DMS53 (cell line): Measurements from ENCODE around the gene KMT5B.
A peak's percentile ranks its signal among the peaks of the same experiment; 100 is the strongest.
"Not testable (repeated sequence)": the region's sequence is repeated elsewhere in the genome, so short reads cannot be mapped to it uniquely, and the experiment has no call there.

ENCODE experiments used
- DNase-seq: peaks from one replicate; lab custom pipeline; 2025; lab: John Stamatoyannopoulos, UW

The KMT5B gene

GRCh38 chr11:68213135-68213515 lies at the start of gene KMT5B:
Gene KMT5B, minus strand, starts transcription at chr11:68213296. Its CDS starts 23,220 bp downstream, at chr11:68190076.
- no peak for DNase-seq

GRCh38 chr11:68262544-68262827 lies 49.4 kb upstream of the KMT5B start:
- DNase-seq, result no peak

DNA sequence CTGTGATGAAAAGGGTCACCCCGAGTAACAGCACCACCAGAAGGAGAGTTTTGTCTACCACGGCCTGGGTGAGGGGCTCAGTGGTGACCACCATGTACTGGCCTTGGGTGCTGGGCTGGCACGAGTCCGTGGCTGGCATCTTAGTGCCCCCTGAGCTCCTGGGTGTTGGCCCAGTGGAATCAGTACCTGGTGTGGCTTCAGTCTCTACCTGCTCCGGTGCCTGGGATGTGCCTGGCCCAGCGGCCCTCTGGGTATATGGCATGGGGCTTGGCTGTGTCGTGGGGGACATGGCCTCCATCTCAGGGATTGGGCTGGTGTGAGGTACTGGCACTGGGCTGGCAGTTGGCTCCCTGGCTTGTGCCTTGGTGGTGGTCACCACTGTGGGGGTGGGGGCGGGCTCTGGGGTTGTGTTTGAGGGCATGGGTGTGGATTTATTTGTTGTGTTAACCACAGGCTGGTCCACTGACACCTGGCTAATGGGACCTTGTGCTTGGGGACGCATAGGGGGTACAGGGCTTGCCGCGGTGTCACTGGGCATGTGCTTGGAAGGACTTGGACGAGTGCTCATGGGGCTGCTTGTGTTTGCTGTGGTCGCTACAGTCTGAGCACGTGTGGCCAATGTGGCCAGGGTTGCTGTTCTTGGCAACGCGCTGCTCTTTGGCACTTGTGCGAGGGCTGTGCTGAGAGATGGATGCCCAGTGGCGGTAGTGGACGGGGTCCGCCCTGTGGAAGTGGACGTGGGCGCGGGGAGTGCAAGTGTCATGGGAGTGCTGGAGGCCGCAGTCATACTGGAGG lies 48.9 kb upstream of the KMT5B start:
- no peak for DNase-seq

GRCh38 chr11:68261006-68261405 lies 47.9 kb upstream of the KMT5B start:
- no peak for DNase-seq

GRCh38 chr11:68260484-68260883 lies 47.4 kb upstream of the KMT5B start:
- DNase-seq, result no peak

- no peak for DNase-seq
Measured at GRCh38 chr11:68259122-68259959, 46.2 kb upstream of the KMT5B start.

GRCh38 chr11:68258363-68258765 lies 45.3 kb upstream of the KMT5B start:
- no peak for DNase-seq

DNA sequence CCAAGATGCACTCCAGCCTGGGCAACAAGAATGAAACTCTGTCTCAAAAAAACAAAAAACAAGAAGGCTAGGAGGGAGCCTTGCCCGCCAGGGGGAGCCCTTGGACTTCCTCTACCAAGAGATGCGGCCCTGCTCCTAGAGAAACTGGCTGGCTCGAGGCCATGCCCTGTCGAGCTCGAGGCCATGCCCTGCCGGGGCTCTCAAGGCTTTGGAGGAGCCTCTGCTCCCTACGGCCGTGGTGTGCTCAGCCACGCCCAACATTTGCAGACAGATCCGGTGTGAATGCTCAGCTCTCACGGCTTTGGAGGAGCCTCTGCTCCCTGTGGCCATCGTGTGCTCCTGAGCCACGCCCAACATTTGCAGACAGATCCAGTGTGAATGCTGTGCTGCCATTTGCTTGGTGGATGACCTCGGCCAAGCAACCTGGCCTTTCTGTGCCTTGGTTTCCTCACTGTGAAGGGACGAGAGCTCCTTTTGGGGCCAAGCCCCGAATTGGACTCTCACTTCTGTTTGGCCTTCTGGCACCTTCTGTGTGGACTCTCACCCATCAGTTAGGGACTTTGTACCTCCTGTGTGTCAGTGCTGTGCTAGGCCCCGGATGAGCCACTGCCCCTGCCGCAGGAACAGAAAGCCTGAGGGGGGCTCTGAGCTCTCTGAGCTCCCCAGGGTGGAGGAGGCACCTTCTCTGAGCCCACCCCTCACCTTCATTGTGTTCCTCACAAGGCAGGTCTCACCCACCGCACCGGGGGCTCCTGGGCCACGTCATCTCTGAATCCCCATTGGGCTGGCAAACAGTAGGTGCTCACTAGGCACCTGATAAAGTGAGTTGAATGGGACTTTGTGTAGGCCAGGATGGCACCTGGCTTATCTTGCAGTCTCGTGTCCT lies 44.6 kb upstream of the KMT5B start:
- peak; percentile 98 for DNase-seq

DNA sequence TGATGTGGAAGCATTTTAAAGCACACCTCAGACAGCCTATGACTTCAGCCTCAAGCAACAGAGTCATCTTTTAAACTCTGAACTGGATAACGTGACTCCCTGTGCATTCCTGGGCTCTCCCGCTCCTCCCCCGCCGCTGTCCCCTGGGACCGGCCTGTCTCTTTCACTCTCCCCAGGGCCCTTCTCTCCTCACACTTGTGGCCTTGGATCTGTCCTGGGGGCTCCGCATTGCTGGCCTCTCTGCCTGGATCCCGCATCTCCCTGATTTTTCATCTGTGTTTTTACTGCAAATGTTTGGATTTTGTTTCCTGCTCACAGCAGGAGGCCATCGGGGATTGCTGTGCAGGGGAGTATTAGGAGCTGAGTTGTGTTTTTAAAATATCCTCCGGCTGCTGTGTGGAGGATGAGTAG lies 43.2 kb upstream of the KMT5B start:
- DNase-seq, result no peak

- DNase-seq, result no peak
Measured at GRCh38 chr11:68255526-68255925, 42.4 kb upstream of the KMT5B start.

GRCh38 chr11:68254421-68254820 lies 41.3 kb upstream of the KMT5B start:
- no peak for DNase-seq

- no peak for DNase-seq
Measured at GRCh38 chr11:68251765-68252164, 38.7 kb upstream of the KMT5B start.

DNA sequence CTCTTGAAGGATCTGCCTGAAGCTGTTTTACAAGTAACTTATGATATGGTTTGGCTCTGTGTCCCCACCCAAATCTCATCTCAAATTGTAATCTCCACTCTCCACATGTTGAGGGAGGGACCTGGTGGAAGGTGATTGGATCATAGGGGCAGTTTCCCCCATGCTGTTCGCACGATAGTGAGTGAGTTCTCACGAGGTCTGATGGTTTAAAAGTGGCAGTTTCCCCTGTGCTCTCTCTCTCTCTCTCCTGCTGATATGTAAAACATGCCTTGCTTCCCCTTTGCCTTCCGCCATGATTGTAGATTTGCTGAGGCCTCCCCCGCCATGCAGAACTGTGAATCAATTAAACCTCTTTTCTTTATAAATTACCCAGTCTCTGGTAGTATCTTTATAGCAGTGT lies 31.8 kb upstream of the KMT5B start:
- not testable (repeated sequence) for DNase-seq

DNA sequence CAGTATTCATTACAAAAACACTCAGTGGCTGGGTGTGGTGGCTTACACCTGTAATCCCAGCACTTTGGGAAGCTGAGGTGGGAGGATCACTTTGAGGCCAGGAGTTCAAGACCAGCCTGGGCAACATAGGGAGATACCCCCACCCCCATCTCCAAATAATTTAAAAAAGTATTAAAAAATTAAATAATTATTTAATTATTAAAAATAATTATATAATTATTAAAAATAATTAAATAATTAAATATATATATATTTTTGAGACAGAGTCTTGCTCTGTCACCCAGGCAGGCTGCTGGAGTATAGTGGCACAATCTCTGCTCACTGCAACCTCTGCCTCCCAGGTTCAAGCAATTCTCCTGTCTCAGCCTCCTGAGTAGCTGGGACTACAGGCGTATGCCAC lies 30.8 kb upstream of the KMT5B start:
- DNase-seq, result not testable (repeated sequence)

DNA sequence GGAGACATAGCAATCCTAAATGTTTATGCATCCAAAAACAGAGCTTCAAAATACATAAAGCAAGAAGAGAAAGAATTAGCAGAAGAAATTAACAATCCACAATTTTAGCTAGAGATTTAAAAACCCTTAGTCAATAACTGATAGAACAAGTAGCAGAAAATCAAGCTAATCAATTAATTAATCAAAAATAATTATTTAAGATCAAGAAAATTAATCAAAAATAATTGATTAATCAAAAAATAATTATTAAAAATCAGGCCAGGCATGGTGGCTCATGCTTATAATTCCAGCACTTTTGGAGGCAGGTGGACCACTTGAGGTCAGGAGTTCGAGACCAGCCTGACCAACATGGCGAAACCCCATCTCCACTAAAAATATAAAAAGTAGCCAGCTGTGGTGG lies 29.5 kb upstream of the KMT5B start:
- no peak for DNase-seq

- DNase-seq, result no peak
Measured at GRCh38 chr11:68231621-68232020, 18.5 kb upstream of the KMT5B start.

DNA sequence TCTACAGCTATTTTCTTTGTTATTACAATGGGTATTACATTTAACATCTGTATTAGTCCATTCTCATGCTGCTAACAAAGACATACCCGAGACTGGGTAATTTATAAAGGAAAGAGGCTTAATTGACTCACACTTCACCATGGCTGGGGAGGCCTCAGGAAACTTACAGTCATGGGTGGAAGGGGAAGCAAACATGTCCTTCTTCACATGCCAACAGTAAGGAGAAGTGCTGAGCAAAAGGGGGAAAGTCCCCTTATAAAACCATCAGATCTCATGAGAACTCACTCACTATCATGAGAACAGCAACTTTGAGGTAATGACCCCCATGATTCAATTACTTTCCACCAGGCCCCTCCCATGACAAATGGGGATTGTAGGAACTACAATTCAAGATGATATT lies 16.5 kb upstream of the KMT5B start:
- no peak for DNase-seq

DNA sequence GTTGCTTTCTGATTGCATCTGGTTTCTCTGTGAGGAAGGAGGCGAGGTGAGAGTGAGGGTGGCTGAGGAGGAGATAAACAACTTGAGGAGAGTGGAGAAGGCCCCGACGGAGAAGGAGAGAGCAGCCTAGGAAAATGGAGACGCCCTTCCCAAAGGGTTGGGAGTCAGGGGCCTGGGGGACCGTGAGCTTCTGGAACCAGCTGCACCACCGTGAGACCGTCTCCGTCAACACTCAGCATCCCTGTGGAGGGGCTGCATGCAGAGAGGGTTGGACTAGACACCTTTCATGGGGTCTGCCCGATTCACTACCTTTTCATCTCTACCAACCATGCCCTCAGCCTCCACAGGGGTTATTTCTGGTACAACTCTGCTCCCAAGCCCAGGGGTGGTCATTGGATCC lies 13.3 kb upstream of the KMT5B start:
- no peak for DNase-seq

GRCh38 chr11:68224606-68225005 lies 11.5 kb upstream of the KMT5B start:
- DNase-seq, result no peak

GRCh38 chr11:68223275-68223674 lies 10.2 kb upstream of the KMT5B start:
- DNase-seq, result no peak

GRCh38 chr11:68221406-68221805 lies 8.3 kb upstream of the KMT5B start:
- no peak for DNase-seq

DNA sequence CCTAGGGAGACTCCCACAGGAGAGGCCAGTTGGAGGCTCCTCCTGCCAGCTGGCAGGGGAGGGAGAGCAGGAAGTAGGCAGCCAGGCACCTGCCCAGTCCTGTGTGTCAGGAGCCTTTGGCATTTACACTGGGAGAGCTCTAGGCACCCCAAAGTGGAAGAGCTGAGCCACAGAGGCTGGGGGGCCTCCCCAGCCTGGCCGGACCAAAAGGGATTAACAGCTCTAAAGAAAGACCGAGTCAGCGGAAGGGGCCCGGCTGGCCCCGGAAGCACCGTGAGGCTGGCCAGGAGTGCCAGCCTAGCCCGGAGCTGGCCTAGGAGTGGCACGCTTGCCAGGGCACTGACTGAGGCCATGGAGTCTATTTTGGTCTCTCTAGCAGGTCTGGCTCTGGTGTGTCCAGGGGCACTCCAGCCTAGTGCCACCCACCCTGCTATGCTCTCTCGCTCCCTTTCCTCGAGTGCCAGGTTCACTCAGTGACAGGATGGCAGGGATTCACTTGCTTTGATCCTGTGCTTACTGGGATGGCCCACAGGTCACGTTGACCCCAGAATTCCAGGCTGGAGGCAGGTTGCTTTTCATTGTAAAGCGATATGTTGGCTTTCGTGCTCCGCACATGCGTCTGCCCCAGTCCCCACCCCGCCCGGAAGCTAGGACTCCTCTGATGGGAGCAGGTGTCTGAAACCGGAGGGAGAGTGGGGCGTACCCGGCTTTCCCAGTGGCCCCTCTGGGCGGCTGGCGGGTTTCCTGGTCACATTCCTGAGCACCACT lies 3.3 kb upstream of the KMT5B start:
- peak; percentile 85 for DNase-seq
